Small intestine (tissue), 4 donors: ENCODE measurements around the gene DSN1. TPM values are rescaled to one million over a fixed set of nuclear protein-coding genes. Genes with fewer than 3 reads are reported as not detected.

Experiments used
- polyA plus RNA-seq, 4 donors: library from polyadenylated mRNA; stranded (reverse) in 3 of 4; unstranded in 1 of 4; fragments of 200-250 nt in 3 of 4; fragments of 120-200 nt in 1 of 4; gene quantifications; one replicate each; pipeline versions ENCODE4 v1.2.1 to v1.2.3, GENCODE V29; 2013
- donor health status: healthy with polysubstance abuse.
- donor health status: Bipolar disorder and iron deficiency.
- donor health status: healthy.

Gene DSN1
- polyA plus RNA-seq, 4 donors = 8.9 to 15.7 (median 11.6) TPM

Other genes starting within 250 kb of the DSN1 start
- gene MYL9, start 232.2 kb downstream of the DSN1 start, polyA plus RNA-seq = 100 to 1,000 TPM in 1 of 4 donors, 10 to 100 TPM in 2, 1 to 10 TPM in 1; 7.4 to 279 (median 62.9) TPM
- 10 to 100 TPM in 1 of 4 donors, 1 to 10 TPM in 2, under 1 TPM in 1; 0.45 to 46.9 (median 5.5) TPM for gene TGIF2, start 200.2 kb downstream of the DSN1 start, polyA plus RNA-seq
- gene RAB5IF, start 168.0 kb downstream of the DSN1 start, polyA plus RNA-seq = 100 to 1,000 TPM in 3 of 4 donors, 10 to 100 TPM in 1; 97.2 to 173 (median 128) TPM
- gene SLA2, start 127.6 kb downstream of the DSN1 start, polyA plus RNA-seq = 1 to 10 TPM in 3 of 4 donors, under 1 TPM in 1; 0.49 to 3.8 (median 1.4) TPM
- gene NDRG3, start 27.7 kb downstream of the DSN1 start, polyA plus RNA-seq = 10 to 100 TPM; 15.7 to 40.9 (median 25.1) TPM
- 10 to 100 TPM; 19.5 to 61.6 (median 32.4) TPM for gene TLDC2, start 102.4 kb upstream of the DSN1 start, polyA plus RNA-seq
- gene SAMHD1, start 177.9 kb upstream of the DSN1 start, polyA plus RNA-seq = 10 to 100 TPM; 22.8 to 78.8 (median 28.5) TPM